NCI-H2171 treated with DMSO at 0.1 percent for 48 hours (cell line): ENCODE measurements around the gene UTS2R.
"Not testable (repeated sequence)": the region's sequence is repeated elsewhere in the genome, so short reads cannot be mapped to it uniquely, and the experiment has no call there.

ENCODE experiments used
- DNase-seq: peaks from one replicate; lab custom pipeline; 2025; lab: John Stamatoyannopoulos, UW

Gene UTS2R

GRCh38 chr17:82354804-82355308 is 16.7 kb upstream of the UTS2R start:
- DNase-seq = no peak

- DNase-seq = no peak
These were observed 15.7 kb upstream of the UTS2R start for GRCh38 chr17:82355770-82356427.

- DNase-seq = no peak
These were observed 14.7 kb upstream of the UTS2R start for GRCh38 chr17:82356845-82357355.

GRCh38 chr17:82357394-82357793 is 14.2 kb upstream of the UTS2R start:
- DNase-seq = no peak

GRCh38 chr17:82358465-82359350 is 12.9 kb upstream of the UTS2R start, which contains the start of gene TEX19:
Gene TEX19 (plus strand): TSS chr17:82359247. CDS start chr17:82362151, 2,904 bp downstream.
- DNase-seq = peak; percentile 41

GRCh38 chr17:82359451-82360074 is 12.0 kb upstream of the UTS2R start:
- not testable (repeated sequence) for DNase-seq

- DNase-seq = no peak
These were observed 9.5 kb upstream of the UTS2R start for GRCh38 chr17:82361885-82362633.

GRCh38 chr17:82365606-82366295 is 5.8 kb upstream of the UTS2R start:
- DNase-seq = peak; percentile 44

GRCh38 chr17:82366749-82367148 is 4.8 kb upstream of the UTS2R start:
- DNase-seq = no peak

GRCh38 chr17:82367724-82368524 is 3.6 kb upstream of the UTS2R start:
- peak; percentile 61 for DNase-seq

- DNase-seq = no peak
These were observed 2.4 kb upstream of the UTS2R start for GRCh38 chr17:82369211-82369610.

GRCh38 chr17:82370471-82371332 is 863 bp upstream of the UTS2R start:
- no peak for DNase-seq

GRCh38 chr17:82372249-82373071 is 895 bp downstream of the UTS2R start:
- no peak for DNase-seq

- not testable (repeated sequence) for DNase-seq
These were observed 1.5 kb downstream of the UTS2R start for GRCh38 chr17:82373072-82373452.

GRCh38 chr17:82373731-82374625 is 2.4 kb downstream of the UTS2R start:
- DNase-seq = no peak

- DNase-seq = no peak
These were observed 3.2 kb downstream of the UTS2R start for GRCh38 chr17:82374626-82375331.
